HepG2 (cell line): Measurements from ENCODE around the gene GINM1. TPM values are rescaled to one million over a fixed set of nuclear protein-coding genes. Genes with fewer than 3 reads are reported as not detected.

Experiments used
- KMT2B ChIP-seq: IDR thresholded peaks from 2 replicates; pipeline ENCODE4 v1.6.1; 2016; ENCODE audit warnings: missing genetic modification reagents, missing compliant biosample characterization
- RARA ChIP-seq: IDR thresholded peaks from 2 replicates; pipeline ENCODE4 v1.6.1; 2016; ENCODE audit warnings: missing genetic modification reagents, missing compliant biosample characterization
- REXO4 ChIP-seq: sonication (generic); formaldehyde crosslinking; IDR thresholded peaks from 2 replicates; pipeline ENCODE4 v1.8.0; 2022; ENCODE audit warnings: missing genetic modification reagents, mild to moderate bottlenecking, borderline replicate concordance
- STAG1 ChIP-seq: sonication (generic); formaldehyde crosslinking; IDR thresholded peaks from 2 replicates; pipeline ENCODE4 v1.4.0; 2020; ENCODE audit warnings: missing genetic modification reagents
- WIZ ChIP-seq: sonication (generic); formaldehyde crosslinking; IDR thresholded peaks from 2 replicates; pipeline ENCODE4 v1.5.1; 2020; ENCODE audit warnings: mild to moderate bottlenecking, missing genetic modification reagents
- XRCC5 ChIP-seq: fragments of 200-400 bp; formaldehyde crosslinking; optimal IDR thresholded peaks from 2 replicates; pipeline ENCODE3; 2017; ENCODE audit warnings: mild to moderate bottlenecking, low read length
- ZBED4 ChIP-seq: sonication (generic); formaldehyde crosslinking; IDR thresholded peaks from 2 replicates; pipeline ENCODE4 v1.4.0; 2020; ENCODE audit warnings: missing genetic modification reagents, borderline replicate concordance
- ZFP36L2 ChIP-seq: sonication (generic); formaldehyde crosslinking; IDR thresholded peaks from 2 replicates; pipeline ENCODE4 v1.4.0; 2020; ENCODE audit warnings: missing genetic modification reagents
- ZNF512B ChIP-seq: sonication (generic); formaldehyde crosslinking; IDR thresholded peaks from 2 replicates; pipeline ENCODE4 v1.5.1; 2020; ENCODE audit warnings: missing genetic modification reagents, mild to moderate bottlenecking, borderline replicate concordance
- ZNF557 ChIP-seq: sonication (generic); formaldehyde crosslinking; IDR thresholded peaks from 2 replicates; pipeline ENCODE4 v1.4.0; 2020; ENCODE audit warnings: missing genetic modification reagents
- ZNF562 ChIP-seq: sonication (generic); formaldehyde crosslinking; IDR thresholded peaks from 2 replicates; pipeline ENCODE4 v1.8.0; 2022; ENCODE audit warnings: missing genetic modification reagents, borderline replicate concordance
- ZNF75D ChIP-seq: sonication (generic); formaldehyde crosslinking; IDR thresholded peaks from 2 replicates; pipeline ENCODE4 v1.8.1; 2023; ENCODE audit warnings: missing genetic modification reagents, mild to moderate bottlenecking, borderline replicate concordance
- ZNF772 ChIP-seq: sonication (generic); formaldehyde crosslinking; IDR thresholded peaks from 2 replicates; pipeline ENCODE4 v1.5.0; 2020; ENCODE audit warnings: mild to moderate bottlenecking, missing genetic modification reagents
- ZSCAN25 ChIP-seq: sonication (generic); formaldehyde crosslinking; IDR thresholded peaks from 2 replicates; pipeline ENCODE4 v1.8.0; 2022; ENCODE audit warnings: mild to moderate bottlenecking, missing genetic modification reagents
- polyA plus RNA-seq, 8 experiments: library from polyadenylated mRNA; depleted of rRNA in 3 of 8; stranded (reverse) in 7 of 8; unstranded in 1 of 8; fragments of >200 nt; fragmentation: Illumina TruSeq in 4 of 8; extraction: Trizol in 4 of 8; gene quantifications; 2 replicates each; pipeline versions ENCODE4 v1.2.1 to v1.2.3, GENCODE V29; 2011 to 2016; ENCODE audit warnings: low read depth in 4 of 8, missing spikeins in 1 of 8, mixed read lengths in 1 of 8; ENCODE audit not compliant: insufficient read depth in 1 of 8
- total RNA-seq, 5 experiments: library from RNA; depleted of rRNA; stranded (reverse); fragments of >200 nt; fragmentation: Illumina TruSeq; extraction: Trizol; gene quantifications; 2 replicates each; pipeline ENCODE4 v1.2.3, GENCODE V29; 2016; ENCODE audit warnings: low read depth in 1 of 5
- TF ChIP-seq, protein P1 (sequence below): sonication (generic); formaldehyde crosslinking; IDR thresholded peaks from 2 replicates; pipeline ENCODE4 v1.4.0; 2020; ENCODE audit warnings: missing genetic modification reagents, borderline replicate concordance
- TF ChIP-seq, protein P2 (sequence below): sonication (generic); formaldehyde crosslinking; IDR thresholded peaks from 2 replicates; pipeline ENCODE4 v1.5.0; 2020; ENCODE audit warnings: mild to moderate bottlenecking, missing genetic modification reagents

Gene GINM1
- total and polyA plus RNA-seq, 2 of the 13 experiments (the other 11 are each of a cell fraction or from before 2014, with no cell fraction given) = 19.4 to 27.5 TPM

GRCh38 chr6:149545754-149546471, 20.3 kb upstream of the GINM1 start, which contains the start of gene PPIL4 (continued):
- TF ChIP-seq REXO4 = no peak
- TF ChIP-seq ZBED4 (CRISPR knock-in tag) = peak; percentile 82; the same call in 1 of the 2 replicates
- peak; percentile 90 for TF ChIP-seq XRCC5
- no peak for TF ChIP-seq ZNF562 (CRISPR knock-in tag)
- TF ChIP-seq ZNF75D (CRISPR knock-in tag) = no peak
- TF ChIP-seq ZNF772 (CRISPR knock-in tag) = peak; percentile 96
- peak; percentile 36; the same call in 1 of the 2 replicates for TF ChIP-seq ZSCAN25 (CRISPR knock-in tag)
- TF ChIP-seq STAG1 = peak; percentile 48
- TF ChIP-seq ZNF512B (CRISPR knock-in tag) = peak; percentile 14; the same call in 1 of the 2 replicates
- 0 out of 2 replicates have a peak, but pooled peaks have one; percentile 27 for TF ChIP-seq ZFP36L2
- TF ChIP-seq ZNF557 (CRISPR knock-in tag) = 0 out of 2 replicates have a peak, but pooled peaks have one; percentile 51
- TF ChIP-seq, protein P1, sequence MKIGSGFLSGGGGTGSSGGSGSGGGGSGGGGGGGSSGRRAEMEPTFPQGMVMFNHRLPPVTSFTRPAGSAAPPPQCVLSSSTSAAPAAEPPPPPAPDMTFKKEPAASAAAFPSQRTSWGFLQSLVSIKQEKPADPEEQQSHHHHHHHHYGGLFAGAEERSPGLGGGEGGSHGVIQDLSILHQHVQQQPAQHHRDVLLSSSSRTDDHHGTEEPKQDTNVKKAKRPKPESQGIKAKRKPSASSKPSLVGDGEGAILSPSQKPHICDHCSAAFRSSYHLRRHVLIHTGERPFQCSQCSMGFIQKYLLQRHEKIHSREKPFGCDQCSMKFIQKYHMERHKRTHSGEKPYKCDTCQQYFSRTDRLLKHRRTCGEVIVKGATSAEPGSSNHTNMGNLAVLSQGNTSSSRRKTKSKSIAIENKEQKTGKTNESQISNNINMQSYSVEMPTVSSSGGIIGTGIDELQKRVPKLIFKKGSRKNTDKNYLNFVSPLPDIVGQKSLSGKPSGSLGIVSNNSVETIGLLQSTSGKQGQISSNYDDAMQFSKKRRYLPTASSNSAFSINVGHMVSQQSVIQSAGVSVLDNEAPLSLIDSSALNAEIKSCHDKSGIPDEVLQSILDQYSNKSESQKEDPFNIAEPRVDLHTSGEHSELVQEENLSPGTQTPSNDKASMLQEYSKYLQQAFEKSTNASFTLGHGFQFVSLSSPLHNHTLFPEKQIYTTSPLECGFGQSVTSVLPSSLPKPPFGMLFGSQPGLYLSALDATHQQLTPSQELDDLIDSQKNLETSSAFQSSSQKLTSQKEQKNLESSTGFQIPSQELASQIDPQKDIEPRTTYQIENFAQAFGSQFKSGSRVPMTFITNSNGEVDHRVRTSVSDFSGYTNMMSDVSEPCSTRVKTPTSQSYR (CRISPR knock-in tag) = peak; percentile 71
- TF ChIP-seq KMT2B = peak; percentile 100
- TF ChIP-seq RARA (CRISPR knock-in tag) = 0 out of 2 replicates have a peak, but pooled peaks have one; percentile 44
- TF ChIP-seq, protein P2, sequence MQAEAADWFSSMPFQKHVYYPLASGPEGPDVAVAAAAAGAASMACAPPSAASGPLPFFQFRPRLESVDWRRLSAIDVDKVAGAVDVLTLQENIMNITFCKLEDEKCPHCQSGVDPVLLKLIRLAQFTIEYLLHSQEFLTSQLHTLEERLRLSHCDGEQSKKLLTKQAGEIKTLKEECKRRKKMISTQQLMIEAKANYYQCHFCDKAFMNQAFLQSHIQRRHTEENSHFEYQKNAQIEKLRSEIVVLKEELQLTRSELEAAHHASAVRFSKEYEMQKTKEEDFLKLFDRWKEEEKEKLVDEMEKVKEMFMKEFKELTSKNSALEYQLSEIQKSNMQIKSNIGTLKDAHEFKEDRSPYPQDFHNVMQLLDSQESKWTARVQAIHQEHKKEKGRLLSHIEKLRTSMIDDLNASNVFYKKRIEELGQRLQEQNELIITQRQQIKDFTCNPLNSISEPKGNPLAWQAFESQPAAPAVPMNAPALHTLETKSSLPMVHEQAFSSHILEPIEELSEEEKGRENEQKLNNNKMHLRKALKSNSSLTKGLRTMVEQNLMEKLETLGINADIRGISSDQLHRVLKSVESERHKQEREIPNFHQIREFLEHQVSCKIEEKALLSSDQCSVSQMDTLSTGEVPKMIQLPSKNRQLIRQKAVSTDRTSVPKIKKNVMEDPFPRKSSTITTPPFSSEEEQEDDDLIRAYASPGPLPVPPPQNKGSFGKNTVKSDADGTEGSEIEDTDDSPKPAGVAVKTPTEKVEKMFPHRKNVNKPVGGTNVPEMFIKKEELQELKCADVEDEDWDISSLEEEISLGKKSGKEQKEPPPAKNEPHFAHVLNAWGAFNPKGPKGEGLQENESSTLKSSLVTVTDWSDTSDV (CRISPR knock-in tag) = peak; percentile 84; the same call in 1 of the 2 replicates
- peak; percentile 92 for TF ChIP-seq WIZ (CRISPR knock-in tag)
